ENCODE data around the gene IRF9. TPM values are rescaled to one million over a fixed set of nuclear protein-coding genes. Genes with fewer than 3 reads are reported as not detected.

The IRF9 gene
- total and polyA plus RNA-seq, 2 of the 4 experiments (the other 2 are of a cell fraction): 25.6 to 34.6 TPM

DNA sequence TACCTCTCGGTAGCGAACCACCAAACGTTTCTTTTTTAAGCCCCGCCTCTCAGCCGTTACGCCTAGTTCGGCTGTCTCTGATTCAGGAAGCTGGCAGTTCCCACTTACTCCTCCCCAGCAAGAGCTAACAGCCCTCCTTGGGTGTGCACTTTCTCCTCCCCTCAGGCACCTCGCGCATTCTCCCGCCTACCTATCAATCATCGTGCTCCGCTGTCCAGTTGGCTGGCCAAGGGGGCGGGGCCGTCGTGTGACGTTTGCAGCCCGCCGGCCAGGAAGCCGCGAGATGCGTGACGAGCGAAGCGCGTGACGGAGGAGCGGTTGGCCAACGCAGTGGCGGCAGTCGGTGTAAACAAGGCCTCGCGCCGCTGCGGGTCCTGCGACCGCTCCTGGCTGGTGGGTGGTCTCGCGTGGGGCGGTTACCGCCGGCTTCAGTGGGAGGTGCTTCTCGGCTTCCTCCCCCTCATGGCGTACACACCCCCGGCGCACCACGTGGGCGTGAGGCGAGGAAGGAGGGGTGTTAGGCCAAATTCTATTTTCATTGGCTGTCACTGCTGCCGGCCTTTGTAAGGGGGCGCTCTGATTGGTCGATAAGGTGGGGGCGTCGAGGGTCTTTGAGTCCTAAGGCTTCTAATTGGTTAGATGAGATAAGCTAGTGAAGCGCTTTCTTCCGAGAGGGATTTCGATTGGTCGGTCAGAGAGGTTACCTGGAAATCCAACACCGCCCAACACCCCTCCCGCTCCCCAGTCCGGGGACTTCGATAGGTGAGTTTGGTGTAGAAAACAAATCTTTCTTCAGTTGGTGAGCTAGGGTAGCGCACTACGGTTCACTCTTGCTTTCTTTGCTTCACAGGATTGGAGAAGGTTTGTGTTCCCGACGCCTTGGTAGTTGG, 46.3 kb upstream of the IRF9 start, which contains the start of the genes DCAF11 and NRL:
TSS of gene DCAF11 (plus strand) at position 246 of the 890 bp plus-strand sequence. CDS start 818 bp downstream, outside the sequence.
TSS of gene NRL (minus strand) at position 418 of the 890 bp plus-strand sequence. CDS start 32,101 bp downstream, outside the sequence.
- Histone ChIP-seq H4K91ac (ENCODE audit: insufficient read depth, low read depth, low read length) (peak within 1 kb of the TSS; percentile 98), H3K14ac (replicated peaks; ENCODE audit: low read depth, low read length) (peak within 1 kb of the TSS; percentile 78), H3K4me3 (ENCODE audit: insufficient read depth, low read depth, low read length) (peak within 1 kb of the TSS; percentile 74), H2BK5ac (ENCODE audit: low read depth, low read length, poor library complexity, severe bottlenecking) (peak within 1 kb of the TSS; percentile 97), H4K5ac (ENCODE audit: low read depth, low read length) (peak within 1 kb of the TSS; percentile 81), H2BK15ac (ENCODE audit: low read depth, low read length) (peak within 1 kb of the TSS; percentile 33; the same call in 1 of the 3 replicates), H2BK120ac (ENCODE audit: low read depth, low read length) (peak within 1 kb of the TSS; percentile 90), H3K27ac (ENCODE audit: insufficient read depth, low read length) (peak within 1 kb of the TSS; percentile 91), H3K27me3 (ENCODE audit: control insufficient read depth, insufficient read depth, low read length) (no peaks in the 10 kb centered on the region), H3K56ac (ENCODE audit: extremely low read depth, insufficient read depth, low read length) (peak within 1 kb of the TSS; percentile 94), H3K4me2 (ENCODE audit: low read depth, low read length) (peak within 1 kb of the TSS; percentile 89), H3K79me1 (ENCODE audit: low read depth in 1 of 2, low read length in 2 of 2) (peaks cover 10 to 16% of the 10 kb centered on the region in 2 experiments; a peak in 2 of 4 replicates), H3K23ac (ENCODE audit: low read depth, low read length) (peak within 1 kb of the TSS; percentile 95), H3K4me1 (ENCODE audit: control insufficient read depth, insufficient read depth, low read length) (peaks cover 3% of the 10 kb centered on the region; the same call in 1 of the 2 replicates), H3K18ac (ENCODE audit: low read depth, low read length) (peak within 1 kb of the TSS; percentile 70), H3K9me1 (ENCODE audit: insufficient read depth, low read length) (peaks cover 8% of the 10 kb centered on the region; the same call in 1 of the 2 replicates), H3K4ac (ENCODE audit: low read depth, low read length) (peak within 1 kb of the TSS; percentile 97), H2AK9ac (replicated peaks; ENCODE audit: low read depth, low read length, poor library complexity) (peak within 1 kb of the TSS; percentile 99), H2BK20ac (ENCODE audit: low read depth, low read length) (peak within 1 kb of the TSS; percentile 50), H2AFZ (replicated peaks; ENCODE audit: low read length, poor library complexity) (peak within 1 kb of the TSS; percentile 99), H3K9me3 (ENCODE audit: control insufficient read depth, insufficient read depth, low read length) (no peaks in the 10 kb centered on the region), H4K20me1 (ENCODE audit: insufficient read depth, low read length) (no peaks in the 10 kb centered on the region), H2AK5ac (ENCODE audit: low read depth, low read length) (peak within 1 kb of the TSS; percentile 72), H3K36me3 (ENCODE audit: control insufficient read depth, insufficient read depth, low read length) (peaks cover 15% of the 10 kb centered on the region), H3K9ac (ENCODE audit: low read depth, low read length) (peak within 1 kb of the TSS; percentile 76), H4K8ac (ENCODE audit: low read depth in 2 of 2, low read length in 2 of 2) (peak within 1 kb of the TSS; percentile 94 to 99)
- ATAC-seq (ENCODE audit: low read depth) (peak; percentile 90), DNase-seq (peak; percentile 100)
- in situ Hi-C loops (cut with MboI; ENCODE audit: low sequenced_read_pairs): no loop called here
- dilution Hi-C loops (cut with HindIII; ENCODE audit: low sequenced_read_pairs, unreplicated experiment): no loop called here
- intact Hi-C loops (cut with micrococcal nuclease): loop anchor here (1.0 to 2.0 kb wide), 2 partner anchors 26 to 47 kb away; partner anchors contain the start of genes EMC9 and IRF9
- BruUV-seq (replicated peaks): no TSS peak
- ChIA-PET CTCF (interaction anchor here (0.5 to 1.8 kb wide), 5 partner anchors 9 to 1213 kb away, joined by 3 to 7 read pairs (median 3); partner anchors contain the start of gene IRF9), POLR2A (ENCODE audit: unreplicated experiment) (interaction anchor here (1.0 to 1.8 kb wide), 2 partner anchors 21 to 32 kb away, joined by 6 to 7 read pairs; partner anchors contain the start of genes PSME1 and PSME2)
- 0% methylated on average over 25 of the region's 65 CpGs; no CpG with 5 or more reads in 1 of the 2 experiments for WGBS, 2 experiments (ENCODE audit: extremely low coverage in 2 of 2, insufficient read length in 1 of 2)
- TF ChIP-seq, protein P1, sequence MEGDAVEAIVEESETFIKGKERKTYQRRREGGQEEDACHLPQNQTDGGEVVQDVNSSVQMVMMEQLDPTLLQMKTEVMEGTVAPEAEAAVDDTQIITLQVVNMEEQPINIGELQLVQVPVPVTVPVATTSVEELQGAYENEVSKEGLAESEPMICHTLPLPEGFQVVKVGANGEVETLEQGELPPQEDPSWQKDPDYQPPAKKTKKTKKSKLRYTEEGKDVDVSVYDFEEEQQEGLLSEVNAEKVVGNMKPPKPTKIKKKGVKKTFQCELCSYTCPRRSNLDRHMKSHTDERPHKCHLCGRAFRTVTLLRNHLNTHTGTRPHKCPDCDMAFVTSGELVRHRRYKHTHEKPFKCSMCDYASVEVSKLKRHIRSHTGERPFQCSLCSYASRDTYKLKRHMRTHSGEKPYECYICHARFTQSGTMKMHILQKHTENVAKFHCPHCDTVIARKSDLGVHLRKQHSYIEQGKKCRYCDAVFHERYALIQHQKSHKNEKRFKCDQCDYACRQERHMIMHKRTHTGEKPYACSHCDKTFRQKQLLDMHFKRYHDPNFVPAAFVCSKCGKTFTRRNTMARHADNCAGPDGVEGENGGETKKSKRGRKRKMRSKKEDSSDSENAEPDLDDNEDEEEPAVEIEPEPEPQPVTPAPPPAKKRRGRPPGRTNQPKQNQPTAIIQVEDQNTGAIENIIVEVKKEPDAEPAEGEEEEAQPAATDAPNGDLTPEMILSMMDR (conservative IDR thresholded peaks at IDR 0.05; ENCODE audit: low read depth, low read length): no peak
- TF ChIP-seq RFX5 (IDR thresholded peaks at IDR 0.05; ENCODE audit: low read depth, low read length): peak; percentile 4; the same call in 1 of the 2 replicates
- TF ChIP-seq CHD1 (IDR thresholded peaks at IDR 0.05; ENCODE audit: low read depth, low read length): no peak
- TF ChIP-seq MAFK (IDR thresholded peaks at IDR 0.05; ENCODE audit: low read depth, low read length): 0 out of 2 replicates have a peak, but pooled peaks have one; percentile 25
- TF ChIP-seq SMC3 (IDR thresholded peaks at IDR 0.05; ENCODE audit: low read depth, low read length): no peak
- peak; percentile 81 for TF ChIP-seq CEBPB (IDR thresholded peaks at IDR 0.05; ENCODE audit: low read depth, low read length)
- no peak for TF ChIP-seq RCOR1 (IDR thresholded peaks at IDR 0.05; ENCODE audit: insufficient replicate concordance, low read length)
- peak; percentile 84; the same call in 1 of the 2 replicates for TF ChIP-seq FOS (IDR thresholded peaks at IDR 0.05; ENCODE audit: low read depth, low read length)
- TF ChIP-seq, protein P2, sequence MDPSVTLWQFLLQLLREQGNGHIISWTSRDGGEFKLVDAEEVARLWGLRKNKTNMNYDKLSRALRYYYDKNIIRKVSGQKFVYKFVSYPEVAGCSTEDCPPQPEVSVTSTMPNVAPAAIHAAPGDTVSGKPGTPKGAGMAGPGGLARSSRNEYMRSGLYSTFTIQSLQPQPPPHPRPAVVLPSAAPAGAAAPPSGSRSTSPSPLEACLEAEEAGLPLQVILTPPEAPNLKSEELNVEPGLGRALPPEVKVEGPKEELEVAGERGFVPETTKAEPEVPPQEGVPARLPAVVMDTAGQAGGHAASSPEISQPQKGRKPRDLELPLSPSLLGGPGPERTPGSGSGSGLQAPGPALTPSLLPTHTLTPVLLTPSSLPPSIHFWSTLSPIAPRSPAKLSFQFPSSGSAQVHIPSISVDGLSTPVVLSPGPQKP (IDR thresholded peaks at IDR 0.05; ENCODE audit: borderline replicate concordance, low read depth, low read length): no peak
- TF ChIP-seq MXI1 (IDR thresholded peaks at IDR 0.05; ENCODE audit: borderline replicate concordance, low read depth, low read length): peak; percentile 92
- TF ChIP-seq, protein P3, sequence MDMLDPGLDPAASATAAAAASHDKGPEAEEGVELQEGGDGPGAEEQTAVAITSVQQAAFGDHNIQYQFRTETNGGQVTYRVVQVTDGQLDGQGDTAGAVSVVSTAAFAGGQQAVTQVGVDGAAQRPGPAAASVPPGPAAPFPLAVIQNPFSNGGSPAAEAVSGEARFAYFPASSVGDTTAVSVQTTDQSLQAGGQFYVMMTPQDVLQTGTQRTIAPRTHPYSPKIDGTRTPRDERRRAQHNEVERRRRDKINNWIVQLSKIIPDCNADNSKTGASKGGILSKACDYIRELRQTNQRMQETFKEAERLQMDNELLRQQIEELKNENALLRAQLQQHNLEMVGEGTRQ (IDR thresholded peaks at IDR 0.05; ENCODE audit: low read depth, low read length): peak; percentile 96
- no peak for TF ChIP-seq RAD21 (IDR thresholded peaks at IDR 0.05; ENCODE audit: low read length)

Measured in IMR-90 (cell line).